DOHH2 (cell line): ENCODE measurements around the gene PITPNM3.

ENCODE experiments used
- CTCF ChIP-seq: fragments of 200-600 bp; sonication (generic); IDR thresholded peaks from one replicate; pipeline ENCODE4 v1.5.1; 2014; ENCODE audit warnings: antibody characterized with exemption, mild to moderate bottlenecking, low read depth, low read length; ENCODE audit not compliant: poor library complexity, severe bottlenecking
- EZH2phosphoT487 ChIP-seq: fragments of 200-600 bp; sonication (generic); IDR thresholded peaks from 2 replicates; pipeline ENCODE4 v1.6.1; 2017; ENCODE audit warnings: borderline replicate concordance, mild to moderate bottlenecking, antibody characterized with exemption, low read length, moderate library complexity, mixed read lengths

- no peak for TF ChIP-seq CTCF
- TF ChIP-seq EZH2phosphoT487: no peak
Observed at GRCh38 chr17:6506679-6507231, 49.6 kb downstream of the PITPNM3 start.
